ENCODE measurements around the gene FGF11.
"Not testable (repeated sequence)": the region's sequence is repeated elsewhere in the genome, so short reads cannot be mapped to it uniquely, and the experiment has no call there.

GRCh38 chr17:7474767-7475166 is 35.5 kb downstream of the FGF11 start:
- TF ChIP-seq CTCF, POLR2A, EP300 (IDR thresholded peaks at IDR 0.05): not testable (repeated sequence)
